HL-60 (cell line): ENCODE results near the gene OLR1.

Experiments
- DNase-seq, 2 experiments: peaks; one replicate each; pipeline ENCODE4 v3.0.0-alpha.2; 2010 to 2020; ENCODE audit warnings: low read depth in 1 of 2, low spot score in 1 of 2
- H3K27ac ChIP-seq: fragments of 250-450 bp; sonication (Bioruptor Pico); replicated peaks from 2 replicates; pipeline ENCODE4 v1.5.1; 2020; ENCODE audit warnings: mild to moderate bottlenecking, moderate library complexity
- H3K27me3 ChIP-seq: fragments of 250-450 bp; sonication (Bioruptor Pico); 2 replicates; pipeline ENCODE4 v1.5.1; 2021; ENCODE audit warnings: mild to moderate bottlenecking, moderate library complexity; ENCODE audit not compliant: insufficient read depth, poor library complexity, severe bottlenecking
- H3K4me3 ChIP-seq: replicated peaks from 2 replicates; pipeline ENCODE4 v1.5.1; 2011; ENCODE audit warnings: mild to moderate bottlenecking, control low read depth, low read length; ENCODE audit not compliant: insufficient read depth
- CTCF ChIP-seq: IDR thresholded peaks from one replicate; pipeline ENCODE4 v1.5.1; 2011; ENCODE audit warnings: low read length, control low read depth, inconsistent platforms; ENCODE audit not compliant: insufficient read depth
- GABPA ChIP-seq: IDR thresholded peaks from 2 replicates; pipeline ENCODE4 v1.6.1; 2012; ENCODE audit warnings: low read depth
- POLR2AphosphoS5 ChIP-seq: IDR thresholded peaks from 2 replicates; pipeline ENCODE4 v1.6.1; 2012; ENCODE audit warnings: low read depth
- SPI1 ChIP-seq: IDR thresholded peaks from 2 replicates; pipeline ENCODE4 v1.6.1; 2012; ENCODE audit warnings: low read depth, mild to moderate bottlenecking, borderline replicate concordance
- TF ChIP-seq, protein P1 (sequence below): IDR thresholded peaks from 2 replicates; pipeline ENCODE4 v1.6.1; 2012; ENCODE audit warnings: low read depth; ENCODE audit not compliant: insufficient replicate concordance

OLR1 gene

DNA sequence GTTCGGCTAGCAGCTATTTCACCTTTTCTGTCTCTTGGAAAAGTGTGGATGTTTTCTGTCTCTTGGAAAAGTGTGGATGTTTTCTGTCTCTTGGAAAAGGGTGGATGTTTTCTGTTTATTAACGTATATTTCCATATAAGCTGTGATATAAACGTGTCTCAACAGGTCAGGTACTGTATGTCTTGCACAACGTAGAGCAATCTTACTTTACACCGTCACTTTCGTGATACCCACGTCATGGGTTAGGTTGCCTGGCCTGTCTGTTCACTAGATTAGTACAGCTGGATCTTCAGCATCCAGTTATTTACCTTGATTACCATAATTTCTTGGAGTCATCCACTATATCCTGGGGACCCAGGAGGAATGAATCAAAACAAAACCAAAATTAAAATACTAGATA is 56.0 kb downstream of the OLR1 start:
- no peak overlapping the region for H3K4me3 ChIP-seq
- H3K27ac ChIP-seq, result no peak overlapping the region
- H3K27me3 ChIP-seq, result no peaks in the 10 kb centered on the region
- no peak for TF ChIP-seq SPI1
- TF ChIP-seq CTCF, result no peak
- TF ChIP-seq, protein P1, sequence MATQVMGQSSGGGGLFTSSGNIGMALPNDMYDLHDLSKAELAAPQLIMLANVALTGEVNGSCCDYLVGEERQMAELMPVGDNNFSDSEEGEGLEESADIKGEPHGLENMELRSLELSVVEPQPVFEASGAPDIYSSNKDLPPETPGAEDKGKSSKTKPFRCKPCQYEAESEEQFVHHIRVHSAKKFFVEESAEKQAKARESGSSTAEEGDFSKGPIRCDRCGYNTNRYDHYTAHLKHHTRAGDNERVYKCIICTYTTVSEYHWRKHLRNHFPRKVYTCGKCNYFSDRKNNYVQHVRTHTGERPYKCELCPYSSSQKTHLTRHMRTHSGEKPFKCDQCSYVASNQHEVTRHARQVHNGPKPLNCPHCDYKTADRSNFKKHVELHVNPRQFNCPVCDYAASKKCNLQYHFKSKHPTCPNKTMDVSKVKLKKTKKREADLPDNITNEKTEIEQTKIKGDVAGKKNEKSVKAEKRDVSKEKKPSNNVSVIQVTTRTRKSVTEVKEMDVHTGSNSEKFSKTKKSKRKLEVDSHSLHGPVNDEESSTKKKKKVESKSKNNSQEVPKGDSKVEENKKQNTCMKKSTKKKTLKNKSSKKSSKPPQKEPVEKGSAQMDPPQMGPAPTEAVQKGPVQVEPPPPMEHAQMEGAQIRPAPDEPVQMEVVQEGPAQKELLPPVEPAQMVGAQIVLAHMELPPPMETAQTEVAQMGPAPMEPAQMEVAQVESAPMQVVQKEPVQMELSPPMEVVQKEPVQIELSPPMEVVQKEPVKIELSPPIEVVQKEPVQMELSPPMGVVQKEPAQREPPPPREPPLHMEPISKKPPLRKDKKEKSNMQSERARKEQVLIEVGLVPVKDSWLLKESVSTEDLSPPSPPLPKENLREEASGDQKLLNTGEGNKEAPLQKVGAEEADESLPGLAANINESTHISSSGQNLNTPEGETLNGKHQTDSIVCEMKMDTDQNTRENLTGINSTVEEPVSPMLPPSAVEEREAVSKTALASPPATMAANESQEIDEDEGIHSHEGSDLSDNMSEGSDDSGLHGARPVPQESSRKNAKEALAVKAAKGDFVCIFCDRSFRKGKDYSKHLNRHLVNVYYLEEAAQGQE, result no peak
- no peak for TF ChIP-seq POLR2AphosphoS5
- no peak for TF ChIP-seq GABPA
- no peak for DNase-seq

DNA sequence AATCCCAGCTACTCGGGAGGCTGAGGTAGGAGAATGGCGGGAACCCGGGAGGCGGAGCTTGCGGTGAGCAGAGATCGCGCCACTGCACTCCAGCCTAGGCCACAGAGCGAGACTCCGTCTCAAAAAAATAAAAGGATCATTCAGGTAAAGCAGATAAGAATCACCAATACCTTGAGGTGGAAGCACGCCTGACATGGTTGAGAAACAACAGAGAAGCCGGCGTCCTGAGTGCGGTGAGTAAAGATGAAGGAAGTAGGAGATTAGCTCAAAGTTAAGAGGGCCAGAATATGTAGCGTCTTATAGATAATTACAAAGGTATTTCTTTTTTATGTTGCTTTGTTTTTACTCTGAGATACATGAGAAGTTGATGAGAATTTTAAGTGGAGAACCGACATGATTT is 56.6 kb downstream of the OLR1 start:
- Histone ChIP-seq H3K27ac (no peak overlapping the region), H3K27me3 (no peaks in the 10 kb centered on the region), H3K4me3 (no peak overlapping the region)
- DNase-seq, result no peak
- TF ChIP-seq, protein P1, result no peak
- TF ChIP-seq CTCF (no peak), GABPA (no peak), SPI1 (no peak), POLR2AphosphoS5 (no peak)

DNA sequence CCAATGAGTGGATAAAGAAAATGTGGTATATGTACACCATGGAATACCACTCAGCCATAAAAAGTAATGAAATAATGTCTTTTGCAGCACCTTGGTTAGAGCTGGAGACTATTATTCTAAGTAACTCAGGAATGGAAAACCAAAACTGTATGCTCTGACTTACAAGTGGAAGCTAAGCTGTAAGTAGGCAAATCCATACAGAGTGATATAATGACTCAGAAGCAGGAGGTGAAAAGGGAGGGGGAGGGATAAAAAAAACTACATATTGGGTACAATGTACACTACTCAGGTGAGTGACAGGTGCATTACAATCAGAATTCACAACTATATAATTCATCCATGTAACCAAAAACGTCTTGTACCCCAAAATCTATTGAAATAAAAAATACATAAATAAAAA is 58.0 kb downstream of the OLR1 start:
- Histone ChIP-seq H3K4me3 (no peak overlapping the region), H3K27me3 (no peaks in the 10 kb centered on the region), H3K27ac (no peak overlapping the region)
- DNase-seq, result no peak
- TF ChIP-seq, protein P1, result no peak
- no peak for TF ChIP-seq CTCF
- TF ChIP-seq GABPA, result no peak
- TF ChIP-seq SPI1, result no peak
- TF ChIP-seq POLR2AphosphoS5, result no peak
